ENCODE data around the gene RIPOR3.
"Not testable (repeated sequence)": the region's sequence is repeated elsewhere in the genome, so short reads cannot be mapped to it uniquely, and the experiment has no call there.

Gene RIPOR3

DNA sequence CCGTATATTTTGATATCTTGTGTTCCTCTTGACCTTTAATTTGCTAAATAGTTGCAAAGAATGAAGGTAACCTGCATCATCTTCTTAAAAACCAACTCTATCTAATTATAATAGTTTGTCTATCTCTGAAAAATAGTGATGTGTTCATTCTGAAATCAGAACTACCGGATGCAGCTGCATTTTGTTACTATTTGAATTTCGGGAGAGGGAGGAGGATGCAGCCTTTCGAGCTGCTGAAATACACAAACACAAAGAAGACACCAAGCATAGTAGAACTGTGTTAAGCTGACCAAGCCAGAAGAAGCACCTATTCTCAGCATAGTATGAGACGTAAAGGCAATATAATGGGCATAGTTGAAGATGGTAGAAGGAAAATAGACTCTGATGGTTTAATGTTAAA is 148.0 kb downstream of the RIPOR3 start:
- no peak for DNase-seq

DNA sequence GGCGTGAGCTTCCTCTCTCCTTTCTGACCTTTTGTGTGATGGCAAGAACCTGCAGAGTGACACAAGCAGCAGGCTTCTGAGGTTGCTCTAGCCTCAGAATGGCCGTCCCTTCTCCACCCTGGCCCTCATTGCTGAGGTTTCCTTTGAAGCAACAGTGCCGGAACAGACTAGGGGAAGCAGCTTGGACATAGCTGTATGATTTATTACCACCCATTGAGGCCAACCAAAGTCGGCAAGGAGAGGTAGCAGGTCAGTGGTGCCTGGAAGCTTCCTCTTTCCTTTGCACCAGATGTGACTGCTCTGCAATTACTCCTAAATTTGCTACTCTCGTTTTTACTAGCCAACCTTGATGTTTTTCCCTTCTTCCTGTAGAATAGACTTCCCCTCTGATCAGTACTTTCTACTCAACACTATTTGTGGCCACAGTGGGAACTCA is 149.7 kb downstream of the RIPOR3 start:
- DNase-seq, result no peak

DNA sequence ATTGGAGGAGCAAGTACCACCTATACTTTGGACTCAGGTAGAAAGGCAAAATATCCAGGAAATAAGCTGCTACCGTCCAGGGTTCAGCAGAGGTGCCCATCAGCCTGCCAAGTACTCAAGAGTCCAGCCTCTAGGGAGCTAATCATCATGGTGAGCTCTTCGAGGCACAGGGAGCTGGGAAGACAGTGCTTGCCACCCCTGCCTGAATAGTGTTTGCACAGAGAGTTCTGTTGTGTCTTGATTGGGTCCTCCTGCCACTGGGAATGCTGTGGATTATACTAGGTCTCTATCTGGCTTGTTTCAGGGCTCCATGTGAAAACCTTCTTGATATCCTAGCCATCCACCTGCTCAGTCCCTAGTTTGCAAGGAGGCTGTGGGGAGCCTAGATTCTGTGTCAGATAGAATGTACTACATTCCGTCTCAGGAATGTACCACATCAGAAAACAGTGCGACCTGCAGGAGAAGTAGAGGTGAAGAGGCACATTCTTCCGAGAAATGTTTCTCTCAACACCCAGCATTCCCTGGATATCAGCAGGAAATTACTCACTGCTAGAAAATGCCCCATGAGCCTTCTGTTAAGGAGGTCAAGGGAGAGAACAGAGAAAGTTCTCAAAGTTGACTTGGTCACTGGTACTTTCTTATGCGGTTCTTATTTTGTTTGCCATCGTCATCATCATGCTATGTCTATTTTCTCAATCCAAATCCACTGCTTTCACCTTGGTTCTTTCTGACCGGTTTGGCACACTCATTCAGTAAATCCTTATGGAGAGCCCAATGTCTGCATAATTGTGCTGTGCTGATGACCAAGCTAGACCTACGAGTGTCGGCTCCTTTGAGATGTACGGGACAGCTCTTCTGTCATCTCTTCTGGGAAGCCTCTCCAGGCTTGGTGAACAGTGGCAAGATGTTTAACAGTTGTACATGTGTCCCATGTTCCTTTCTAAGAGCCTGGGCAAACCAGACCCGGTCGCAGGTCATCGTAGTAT is 150.4 kb downstream of the RIPOR3 start:
- DNase-seq, result no peak

DNA sequence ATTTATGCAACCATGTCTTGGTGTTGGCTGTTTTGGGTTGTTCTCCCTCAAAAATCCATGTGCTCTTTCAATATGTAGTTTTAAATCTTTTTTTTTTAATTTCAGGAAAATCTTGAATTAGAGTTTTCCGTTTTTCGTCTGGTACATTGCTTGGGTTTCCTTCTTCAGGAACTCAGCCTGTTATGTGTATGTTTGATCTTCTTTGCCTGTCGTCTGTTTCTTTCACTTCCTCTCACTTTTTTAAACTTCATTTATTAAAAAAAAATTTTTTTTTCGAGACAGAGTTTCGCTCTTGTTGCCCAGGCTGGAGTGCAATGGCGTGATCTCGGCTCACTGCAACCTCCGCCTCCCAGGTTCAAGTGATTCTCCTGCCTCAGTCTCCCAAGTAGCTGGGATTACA is 151.5 kb downstream of the RIPOR3 start:
- DNase-seq, result not testable (repeated sequence)

GRCh38 chr20:50538276-50538675 is 153.1 kb downstream of the RIPOR3 start:
- no peak for DNase-seq

DNA sequence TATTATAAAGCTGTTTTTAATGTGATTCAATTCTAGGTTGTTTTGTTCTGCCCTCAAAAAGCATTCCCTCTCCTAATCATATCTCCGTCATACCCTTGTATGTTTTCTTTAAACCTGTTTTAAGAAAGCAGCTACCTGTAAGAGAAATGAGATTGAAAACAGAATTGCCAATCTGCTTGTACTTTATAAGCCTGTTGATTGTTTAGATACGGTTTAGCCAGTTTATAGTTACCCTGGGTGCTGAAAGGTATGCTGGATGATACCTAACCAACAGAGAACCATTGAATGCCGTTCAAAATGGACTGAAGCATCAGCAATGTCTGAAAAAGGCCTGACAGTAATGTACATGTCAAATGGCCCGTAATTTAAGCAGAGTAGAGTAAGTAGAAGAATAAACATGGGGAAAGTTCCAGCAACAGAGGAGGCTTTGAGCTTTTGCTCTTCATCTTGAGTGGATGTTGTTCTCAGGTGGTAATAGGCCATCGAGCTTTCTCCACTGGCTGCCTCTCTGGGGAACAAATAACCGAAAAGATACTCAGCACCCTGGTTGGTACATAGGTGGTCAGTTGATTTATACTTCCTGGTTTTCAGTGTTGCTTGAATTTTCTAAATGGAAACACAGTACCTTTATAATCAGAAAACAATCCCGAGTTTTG is 153.7 kb downstream of the RIPOR3 start:
- no peak for DNase-seq

DNA sequence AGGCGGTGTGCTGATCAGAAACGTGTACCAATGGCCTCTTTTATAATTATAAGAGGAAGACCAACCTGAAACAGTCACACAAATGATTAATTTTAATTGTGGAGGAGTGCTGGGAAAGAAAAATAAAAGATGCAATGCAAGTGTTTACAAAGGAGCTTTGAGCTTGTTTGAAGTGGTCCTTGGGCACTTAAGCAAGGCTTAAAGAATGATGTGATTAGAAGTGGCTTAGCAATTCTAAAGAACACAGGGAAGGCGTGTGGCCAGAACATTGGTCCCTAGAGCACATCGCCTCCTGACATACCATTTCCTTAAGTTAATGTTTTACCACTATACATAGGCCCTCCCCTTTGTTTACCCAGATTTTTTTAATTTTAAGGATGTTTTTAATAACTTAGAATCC is 155.0 kb downstream of the RIPOR3 start:
- DNase-seq, result no peak

All from hippocampal formation (tissue), 2 donors.